GM18508 (cell line): ENCODE results near the gene NDUFA12.

Source experiments
- ATAC-seq: cut with Tn5 transposase; IDR thresholded peaks from one replicate; pipeline ENCODE4 v1.9.1; 2021; ENCODE audit warnings: moderate number of reproducible peaks; ENCODE audit not compliant: insufficient read depth, unreplicated experiment

Gene NDUFA12

DNA sequence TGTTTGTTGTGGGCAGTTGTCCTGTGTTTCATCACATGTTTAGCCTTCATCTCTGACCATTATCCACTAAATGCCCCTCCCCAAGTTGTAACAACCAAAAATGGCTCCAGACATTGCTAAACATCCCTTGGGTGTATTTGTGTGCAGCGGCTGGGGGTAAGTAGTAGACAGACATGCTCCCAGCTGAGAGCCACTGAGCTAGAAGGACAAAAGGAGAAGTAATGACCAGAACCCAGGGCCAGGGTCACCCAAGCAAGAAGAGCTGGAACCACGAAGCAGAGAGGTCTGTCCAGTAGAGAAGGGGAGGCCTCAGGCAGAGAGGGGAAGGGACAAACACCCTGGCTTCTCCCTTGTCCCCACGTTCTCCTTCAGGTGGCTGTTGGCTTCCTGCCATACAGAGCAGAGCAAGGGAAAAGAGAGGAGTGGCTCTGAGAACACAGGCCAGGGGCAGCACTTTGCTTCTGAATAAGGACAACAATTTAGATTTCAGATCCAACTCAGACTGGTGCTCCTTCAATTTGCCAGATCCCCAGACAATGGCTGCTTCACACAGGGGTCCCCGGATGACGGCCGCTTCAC is 55.2 kb downstream of the NDUFA12 start:
- no peak for ATAC-seq

DNA sequence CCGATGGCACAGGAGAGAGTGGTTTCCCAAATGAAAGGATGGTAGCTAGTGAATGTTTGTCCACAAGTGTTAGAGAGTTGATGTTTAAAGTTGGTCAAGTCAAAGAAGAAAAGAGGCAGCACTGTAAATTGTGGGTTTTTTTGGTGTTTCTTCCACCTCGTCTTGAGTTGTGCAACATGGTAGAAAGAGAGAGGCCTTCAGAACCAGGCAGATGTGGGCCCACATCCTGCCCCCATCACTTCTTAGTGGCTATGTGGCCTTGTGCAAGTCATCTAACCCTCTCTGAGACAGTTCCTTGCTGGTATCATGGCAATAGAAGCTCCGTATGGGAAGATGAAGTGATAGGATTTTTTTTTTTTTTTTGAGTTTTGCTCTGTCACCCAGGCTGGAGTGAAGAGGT is 60.8 kb downstream of the NDUFA12 start:
- ATAC-seq, result no peak

DNA sequence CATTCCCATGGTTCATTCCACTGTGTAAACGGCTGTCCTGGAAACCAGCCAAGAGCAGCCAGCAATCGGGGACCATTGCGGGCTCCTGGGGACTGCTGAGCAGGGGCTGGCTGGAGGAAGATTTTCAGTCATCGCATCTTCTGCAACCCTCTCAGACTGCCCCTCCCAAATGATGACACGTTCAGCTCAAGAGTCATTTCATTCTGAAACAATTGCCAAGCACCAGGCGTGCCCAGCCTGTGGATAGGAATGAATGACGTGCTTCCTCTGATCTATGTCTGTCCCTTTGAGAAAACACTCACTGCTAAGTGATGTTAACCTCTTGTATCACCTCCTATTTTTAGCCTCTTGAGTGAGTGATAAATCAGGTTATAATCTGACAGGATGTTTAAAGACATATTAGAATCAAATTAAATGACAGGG is 62.0 kb downstream of the NDUFA12 start:
- ATAC-seq, result peak; percentile 64

DNA sequence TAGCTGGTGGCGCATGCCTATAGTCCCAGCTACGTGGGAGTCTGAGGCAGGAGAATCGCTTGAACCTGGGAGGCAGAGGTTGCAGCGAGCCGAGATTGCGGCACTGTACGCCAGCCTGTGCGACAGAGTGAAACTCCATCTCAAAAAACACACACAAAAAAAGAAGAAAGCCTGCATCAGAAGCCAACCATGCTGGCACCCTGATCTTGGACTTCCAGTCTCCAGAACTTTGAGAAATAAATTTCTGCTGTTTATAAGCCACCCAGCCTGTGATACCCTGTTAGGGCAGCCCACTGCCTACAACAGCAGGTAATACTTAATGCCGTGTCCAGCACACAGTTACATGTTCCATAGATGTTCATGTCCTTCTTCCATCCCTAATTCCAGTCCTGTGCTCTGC is 62.7 kb downstream of the NDUFA12 start:
- no peak for ATAC-seq

DNA sequence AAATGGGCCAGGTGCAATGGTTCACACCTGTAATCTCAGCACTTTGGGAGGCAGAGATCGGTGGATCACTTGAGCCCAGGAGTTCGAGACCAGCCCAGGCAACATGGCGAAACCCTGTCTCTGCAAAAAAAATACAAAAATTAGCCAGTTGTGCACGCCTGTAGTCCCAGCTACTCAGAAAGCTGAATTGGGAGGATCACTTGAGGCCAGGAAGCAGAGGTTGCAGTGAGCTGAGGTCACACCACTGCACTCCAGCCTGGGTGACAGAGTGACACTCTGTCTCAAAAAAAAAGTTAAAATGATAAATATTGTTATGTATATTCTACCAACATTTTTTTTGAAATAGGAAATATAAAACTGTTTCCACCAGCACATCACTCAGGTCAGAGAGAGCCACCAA is 64.9 kb downstream of the NDUFA12 start:
- no peak for ATAC-seq

DNA sequence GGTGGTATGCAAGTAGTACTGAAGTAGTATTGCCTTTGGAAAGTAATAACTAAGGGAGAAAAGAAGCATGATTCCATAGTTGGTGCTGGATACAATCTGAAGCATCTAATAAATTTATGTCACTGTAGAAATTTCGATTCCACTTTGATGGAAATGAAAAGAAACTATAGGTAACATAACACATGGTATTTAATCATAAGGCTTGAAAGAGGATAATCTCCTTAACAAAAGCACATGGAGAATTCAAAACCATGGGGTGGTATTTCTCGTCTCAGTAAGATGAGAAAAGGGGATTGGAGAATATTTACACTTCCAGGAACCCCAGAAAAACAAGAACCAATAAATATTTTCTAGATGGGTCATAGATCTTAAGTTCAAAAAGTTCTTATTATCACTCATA is 72.7 kb downstream of the NDUFA12 start:
- ATAC-seq, result no peak

DNA sequence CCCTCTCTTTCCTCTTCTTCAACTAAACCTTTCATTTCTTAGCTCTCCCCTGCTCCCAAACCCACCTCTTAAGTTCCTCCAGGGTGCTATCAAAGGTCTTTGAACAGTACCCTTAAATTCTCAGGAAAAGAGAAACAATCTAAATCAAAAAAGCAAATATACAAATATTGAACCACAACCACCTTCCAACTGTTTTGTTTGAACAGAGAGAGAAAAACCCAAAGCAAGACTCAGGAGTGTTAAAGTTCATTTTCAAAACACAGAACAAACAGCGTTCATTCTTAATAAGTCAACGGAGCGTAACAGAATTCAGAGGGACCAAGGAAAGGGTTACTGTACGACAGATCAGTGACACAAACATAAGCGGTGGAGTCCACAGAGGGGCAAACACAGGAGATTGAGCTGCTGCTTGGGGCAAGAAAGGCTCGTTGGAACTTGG is 73.3 kb downstream of the NDUFA12 start:
- ATAC-seq, result no peak

DNA sequence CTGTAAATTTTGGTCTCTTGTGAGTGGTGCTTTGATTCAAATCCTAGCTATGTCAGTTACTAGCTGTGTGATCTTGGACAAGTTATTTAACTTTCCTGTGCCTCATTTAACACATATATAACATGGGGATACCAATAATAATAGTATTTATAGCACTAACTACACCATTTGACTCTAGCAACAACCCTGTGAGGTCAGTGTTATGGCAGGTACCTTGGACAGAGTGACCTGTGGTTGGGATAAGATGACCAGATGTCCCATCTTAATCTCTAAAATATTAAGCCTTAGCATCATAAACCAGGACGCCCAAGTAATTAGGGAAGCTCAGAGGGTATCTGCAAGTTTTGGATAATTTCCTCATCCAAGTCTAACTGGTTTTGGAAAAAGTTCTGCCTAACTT is 73.7 kb downstream of the NDUFA12 start:
- no peak for ATAC-seq

DNA sequence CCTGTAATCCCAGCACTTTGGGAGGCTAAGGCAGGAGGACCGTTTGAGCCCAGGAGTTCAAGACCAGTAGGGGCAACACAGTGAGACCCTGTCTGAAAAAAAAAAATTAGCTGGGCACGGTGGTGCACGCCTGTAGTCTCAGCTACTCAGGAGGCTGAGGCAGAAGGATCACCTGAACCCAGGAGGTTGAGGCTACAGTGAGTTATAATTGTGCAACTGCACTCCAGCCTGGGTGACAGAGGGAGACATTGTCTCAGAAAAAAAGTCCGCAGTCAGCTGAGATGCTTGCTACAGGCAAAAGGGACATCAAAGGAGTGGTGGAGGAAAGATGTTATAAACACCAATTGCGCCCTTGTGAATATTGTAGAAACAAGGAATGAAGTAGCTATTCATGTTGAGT is 77.8 kb downstream of the NDUFA12 start:
- no peak for ATAC-seq

DNA sequence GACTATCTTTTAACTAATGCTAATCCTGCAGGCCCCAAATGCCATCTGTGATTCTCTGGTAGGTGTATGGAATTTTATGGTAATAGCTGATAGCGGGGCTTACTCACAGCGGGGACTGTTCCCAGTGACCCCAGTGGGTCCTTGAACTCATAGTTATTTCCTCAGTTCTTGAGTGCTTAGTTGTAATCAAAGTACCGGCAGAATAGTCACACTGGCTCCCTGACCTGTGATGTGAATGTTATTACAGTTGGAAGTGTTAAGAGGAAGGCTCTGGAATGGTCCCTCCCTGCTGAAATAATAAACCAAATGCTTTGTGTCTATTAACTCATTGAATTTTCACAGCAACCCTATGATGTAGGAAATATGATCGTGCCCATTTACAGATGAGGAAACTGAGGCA is 78.3 kb downstream of the NDUFA12 start:
- no peak for ATAC-seq

DNA sequence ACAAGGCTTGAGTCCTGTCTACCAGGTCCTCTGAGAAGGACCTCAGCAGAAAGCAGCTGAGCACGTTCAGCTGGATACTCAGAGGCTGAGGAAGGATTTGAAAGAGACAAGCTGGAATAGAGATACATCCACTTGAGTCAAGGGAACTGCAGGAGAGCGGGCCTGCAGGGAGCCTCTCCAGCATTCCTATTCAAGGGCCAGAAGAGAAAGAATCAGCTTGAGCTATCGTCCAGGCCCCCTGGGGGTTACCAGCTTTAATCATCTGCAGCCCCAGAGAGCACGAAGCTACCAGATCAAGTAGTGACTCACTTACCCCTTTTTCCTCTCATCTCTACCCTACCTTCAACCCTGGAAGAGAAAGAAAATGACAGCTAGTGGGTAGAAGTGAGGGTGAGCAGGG is 80.9 kb downstream of the NDUFA12 start:
- no peak for ATAC-seq
